B cell (primary cell): ENCODE measurements around the gene KCNQ2. TPM values are rescaled to one million over a fixed set of nuclear protein-coding genes. Genes with fewer than 3 reads are reported as not detected.

Experiments used
- ATAC-seq: fragments of 200-7000 bp; cut with Tn5 transposase; one replicate; pipeline ENCODE4 v1.10.0; 2021; ENCODE audit warnings: low read depth, mild to moderate bottlenecking, moderate number of reproducible peaks, moderate library complexity
- CTCF ChIA-PET: fragments of 350-600 bp; sonication (Branson Sonifier 250); formaldehyde crosslinking; loops from one replicate; lab custom pipeline; 2021; ENCODE audit warnings: antibody characterized with exemption, inconsistent platforms; lab: Charles Lee
- POLR2A ChIA-PET: fragments of 350-600 bp; sonication (Branson Sonifier 250); formaldehyde crosslinking; loops from one replicate; lab custom pipeline; 2021; ENCODE audit warnings: antibody characterized with exemption; lab: Charles Lee
- DNase-seq: peaks from one replicate; pipeline ENCODE4 v3.0.0; 2013
- H2AFZ ChIP-seq: 2 replicates; pipeline ENCODE4 v1.6.1; 2012; ENCODE audit warnings: mild to moderate bottlenecking, low read depth, low read length; ENCODE audit not compliant: insufficient read depth, poor library complexity, severe bottlenecking
- H3K27ac ChIP-seq, 2 donors: 1 replicate in 1 of 2; 2 replicates in 1 of 2; pipeline ENCODE4 v1.5.1; 2012 to 2013; ENCODE audit warnings: low read length in 2 of 2, mild to moderate bottlenecking in 2 of 2, moderate library complexity in 1 of 2
- H3K27me3 ChIP-seq, 4 experiments: fragments of 200-600 bp in 1 of 4; sonication (generic) in 1 of 4; replicated peaks in 1 of 4; 1 replicate in 2 of 4; 2 replicates in 2 of 4; pipeline versions ENCODE4 v1.6.1 to v1.7.0; 2013 to 2016; ENCODE audit warnings: low read length in 3 of 4, mild to moderate bottlenecking in 2 of 4, mixed read lengths in 1 of 4, moderate library complexity in 1 of 4; ENCODE audit not compliant: insufficient read depth in 4 of 4, control insufficient read depth in 3 of 4; ENCODE audit errors: control extremely low read depth in 1 of 4
- H3K36me3 ChIP-seq, 2 experiments: replicated peaks in 1 of 2; 1 replicate in 1 of 2; 2 replicates in 1 of 2; pipeline versions ENCODE4 v1.6.1 to v1.7.1; 2013; ENCODE audit warnings: low read length in 1 of 2; ENCODE audit not compliant: insufficient read depth in 2 of 2, control insufficient read depth in 1 of 2; ENCODE audit errors: control extremely low read depth in 1 of 2, extremely low read depth in 1 of 2
- H3K4me1 ChIP-seq, 2 donors: fragments of 200-600 bp in 1 of 2; sonication (generic) in 1 of 2; 1 replicate in 1 of 2; 2 replicates in 1 of 2; pipeline versions ENCODE4 v1.5.1 to v1.6.1; 2013 to 2017; ENCODE audit warnings: low read length in 2 of 2; ENCODE audit not compliant: control insufficient read depth in 2 of 2, insufficient read depth in 2 of 2
- H3K4me2 ChIP-seq: replicated peaks from 2 replicates; pipeline ENCODE3; 2012; ENCODE audit warnings: mild to moderate bottlenecking, low read depth, low read length; ENCODE audit not compliant: poor library complexity, severe bottlenecking
- H3K4me3 ChIP-seq, 5 experiments: fragments of 200-600 bp in 1 of 5; sonication (generic) in 1 of 5; 1 replicate in 3 of 5; 2 replicates in 2 of 5; pipeline versions ENCODE4 v1.5.1 to v1.7.0; 2011 to 2016; ENCODE audit warnings: low read length in 4 of 5, mild to moderate bottlenecking in 4 of 5, low read depth in 2 of 5, control low read depth in 1 of 5, moderate library complexity in 1 of 5; ENCODE audit not compliant: insufficient read depth in 1 of 5; ENCODE audit errors: control extremely low read depth in 1 of 5, extremely low read depth in 1 of 5
- H3K79me2 ChIP-seq: fragments of 200-600 bp; sonication (generic); one replicate; pipeline ENCODE4 v1.6.0; 2016; ENCODE audit warnings: low read length; ENCODE audit not compliant: control insufficient read depth, insufficient read depth
- H3K9ac ChIP-seq: fragments of 200-600 bp; sonication (generic); 2 replicates; pipeline ENCODE4 v1.6.1; 2017; ENCODE audit warnings: mild to moderate bottlenecking, low read length, moderate library complexity
- H3K9me3 ChIP-seq, 3 donors: one replicate each; pipeline versions ENCODE4 v1.6.1 to v1.7.1; 2013; ENCODE audit warnings: low read length in 2 of 3; ENCODE audit not compliant: control insufficient read depth in 2 of 3, insufficient read depth in 1 of 3; ENCODE audit errors: control extremely low read depth in 1 of 3
- H4K20me1 ChIP-seq: 2 replicates; pipeline ENCODE4 v1.6.0; 2012; ENCODE audit warnings: mild to moderate bottlenecking, low read length; ENCODE audit not compliant: insufficient read depth, control insufficient read depth, poor library complexity, severe bottlenecking
- H3K27ac Mint-ChIP-seq: one replicate; pipeline ENCODE4 v1.8.0; 2021; ENCODE audit warnings: mixed read lengths
- H3K27me3 Mint-ChIP-seq: one replicate; pipeline ENCODE4 v1.8.0; 2021; ENCODE audit warnings: mixed read lengths
- H3K4me1 Mint-ChIP-seq: one replicate; pipeline ENCODE4 v1.8.0; 2021; ENCODE audit warnings: mixed read lengths
- H3K4me3 Mint-ChIP-seq: one replicate; pipeline ENCODE4 v1.8.0; 2021; ENCODE audit warnings: mixed read lengths
- H3K9me3 Mint-ChIP-seq: one replicate; pipeline ENCODE4 v1.8.0; 2022; ENCODE audit warnings: mixed read lengths; ENCODE audit not compliant: insufficient read depth
- CTCF ChIP-seq: fragments of 200-600 bp; IDR thresholded peaks from one replicate; pipeline ENCODE4 v1.8.0; 2022; ENCODE audit warnings: antibody characterized with exemption, mild to moderate bottlenecking
- EZH2 ChIP-seq: IDR thresholded peaks from 2 replicates; pipeline ENCODE4 v1.6.1; 2012; ENCODE audit warnings: borderline replicate concordance, low read depth, mild to moderate bottlenecking, moderate library complexity, low read length; ENCODE audit not compliant: insufficient read depth, poor library complexity, severe bottlenecking
- WGBS: methylation state at CpG from one replicate; pipeline ENCODE4 v1.1.5; 2013; ENCODE audit warnings: missing lambda C conversion rate; ENCODE audit not compliant: insufficient coverage; 5-methylcytosine and 5-hydroxymethylcytosine counted together
- intact Hi-C: fragments of 100-400 bp; cut with micrococcal nuclease; formaldehyde crosslinking; loops from one replicate; pipeline ENCODE4 v1.10.0; 2022
- polyA plus RNA-seq: library from polyadenylated mRNA; depleted of rRNA; stranded (reverse); fragments of >200 nt; gene quantifications from 2 replicates; pipeline ENCODE4 v1.2.3, GENCODE V29; 2012
- total RNA-seq, 2 donors: library from RNA; stranded (reverse); fragments of 120-200 nt in 1 of 2; gene quantifications; 1 replicate in 1 of 2; 2 replicates in 1 of 2; pipeline versions ENCODE4 v1.2.3 to v1.2.4, GENCODE V29; 2013 to 2022

The KCNQ2 gene
- total and polyA plus RNA-seq, 2 donors (not counting 1 experiment from before 2014, with no cell fraction given): 0.12 TPM; not detected in 1

- Histone ChIP-seq H3K4me2 (no peak overlapping the region), H3K9ac (no peak overlapping the region), H3K36me3 (no peaks in the 10 kb centered on the region), H3K4me1 (no peaks in the 10 kb centered on the region), H3K9me3 (peaks cover 0 to 43% (median 16%) of the 10 kb centered on the region in 3 donors), H2AFZ (no peak overlapping the region), H4K20me1 (no peaks in the 10 kb centered on the region), H3K4me3 (no peak overlapping the region), H3K27me3 (peaks cover 0 to 16% (median 0%) of the 10 kb centered on the region in 4 experiments), H3K79me2 (no peaks in the 10 kb centered on the region), H3K27ac (no peak overlapping the region)
- H3K27ac Mint-ChIP-seq: no peak overlapping the region
- no peak overlapping the region for H3K4me3 Mint-ChIP-seq
- CTCF ChIA-PET: interaction anchor here (0.7 to 3.5 kb wide), 3 partner anchors 73 to 530 kb away, joined by 3 to 21 read pairs (median 15); no protein-coding TSS in a partner anchor
- 66% methylated on average over 15 of the region's 17 CpGs for WGBS
- intact Hi-C loops: no loop called here
- TF ChIP-seq EZH2: no peak
- TF ChIP-seq CTCF: no peak
- H3K9me3 Mint-ChIP-seq: peaks cover 8% of the 10 kb centered on the region
- peaks cover 11% of the 10 kb centered on the region for H3K27me3 Mint-ChIP-seq
- DNase-seq: no peak
- POLR2A ChIA-PET: no interaction called here
- H3K4me1 Mint-ChIP-seq: no peaks in the 10 kb centered on the region
- ATAC-seq: no peak
Observed at GRCh38 chr20:63382551-63383300, 89.7 kb downstream of the KCNQ2 start.
